Adrenal gland (tissue), 5 donors: Measurements from ENCODE around the gene DES.

Source experiments
- POLR2A ChIP-seq, 2 donors: fragments of 450-650 bp; IDR thresholded peaks; one replicate each; pipeline ENCODE4 v1.6.1; 2017; ENCODE audit warnings: antibody characterized with exemption in 2 of 2, mild to moderate bottlenecking in 2 of 2, moderate library complexity in 1 of 2
- TF ChIP-seq, protein P1 (sequence below), 6 experiments: fragments of 450-650 bp in 4 of 6; fragments of 200-600 bp in 2 of 6; sonication (generic) in 1 of 6; IDR thresholded peaks; 1 replicate in 5 of 6; 2 replicates in 1 of 6; pipeline versions ENCODE4 v1.5.1 to v1.8.0; 2016 to 2021; ENCODE audit warnings: antibody characterized with exemption in 6 of 6, mild to moderate bottlenecking in 2 of 6, moderate library complexity in 1 of 6
- donor health status: DM: no; HTN: no; CAD: no.

DNA sequence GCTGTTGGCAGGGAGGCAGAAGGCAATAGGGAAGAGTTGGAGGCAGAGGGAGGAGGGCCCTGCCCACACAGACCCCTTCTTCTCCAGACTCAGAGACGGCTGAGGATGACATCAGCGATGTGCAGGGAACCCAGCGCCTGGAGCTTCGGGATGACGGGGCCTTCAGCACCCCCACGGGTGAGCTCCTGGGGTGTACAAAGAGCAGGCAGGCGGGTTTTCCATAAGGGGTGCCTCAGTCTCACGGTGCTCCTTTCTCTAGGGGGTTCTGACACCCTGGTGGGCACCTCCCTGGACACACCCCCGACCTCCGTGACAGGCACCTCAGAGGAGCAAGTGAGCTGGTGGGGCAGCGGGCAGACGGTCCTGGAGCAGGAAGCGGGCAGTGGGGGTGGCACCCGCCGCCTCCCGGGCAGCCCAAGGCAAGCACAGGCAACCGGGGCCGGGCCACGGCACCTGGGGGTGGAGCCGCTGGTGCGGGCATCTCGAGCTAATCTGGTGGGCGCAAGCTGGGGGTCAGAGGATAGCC, 26.5 kb downstream of the DES start:
- TF ChIP-seq, protein P1, sequence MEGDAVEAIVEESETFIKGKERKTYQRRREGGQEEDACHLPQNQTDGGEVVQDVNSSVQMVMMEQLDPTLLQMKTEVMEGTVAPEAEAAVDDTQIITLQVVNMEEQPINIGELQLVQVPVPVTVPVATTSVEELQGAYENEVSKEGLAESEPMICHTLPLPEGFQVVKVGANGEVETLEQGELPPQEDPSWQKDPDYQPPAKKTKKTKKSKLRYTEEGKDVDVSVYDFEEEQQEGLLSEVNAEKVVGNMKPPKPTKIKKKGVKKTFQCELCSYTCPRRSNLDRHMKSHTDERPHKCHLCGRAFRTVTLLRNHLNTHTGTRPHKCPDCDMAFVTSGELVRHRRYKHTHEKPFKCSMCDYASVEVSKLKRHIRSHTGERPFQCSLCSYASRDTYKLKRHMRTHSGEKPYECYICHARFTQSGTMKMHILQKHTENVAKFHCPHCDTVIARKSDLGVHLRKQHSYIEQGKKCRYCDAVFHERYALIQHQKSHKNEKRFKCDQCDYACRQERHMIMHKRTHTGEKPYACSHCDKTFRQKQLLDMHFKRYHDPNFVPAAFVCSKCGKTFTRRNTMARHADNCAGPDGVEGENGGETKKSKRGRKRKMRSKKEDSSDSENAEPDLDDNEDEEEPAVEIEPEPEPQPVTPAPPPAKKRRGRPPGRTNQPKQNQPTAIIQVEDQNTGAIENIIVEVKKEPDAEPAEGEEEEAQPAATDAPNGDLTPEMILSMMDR (IDR thresholded peaks at IDR 0.05): no peak
- no peak for TF ChIP-seq POLR2A (IDR thresholded peaks at IDR 0.05)
